GM12891 (cell line): ENCODE measurements around the gene CRB2.

Experiments used
- POLR2A ChIP-seq: IDR thresholded peaks from 2 replicates; pipeline ENCODE4 v1.6.1; 2011; ENCODE audit warnings: low read depth, low read length, control low read depth
- POLR2AphosphoS5 ChIP-seq: IDR thresholded peaks from 2 replicates; pipeline ENCODE4 v1.6.1; 2011; ENCODE audit warnings: low read depth, low read length, control low read depth
- SPI1 ChIP-seq: IDR thresholded peaks from 2 replicates; pipeline ENCODE4 v1.6.1; 2011; ENCODE audit warnings: low read depth, low read length, control low read depth

DNA sequence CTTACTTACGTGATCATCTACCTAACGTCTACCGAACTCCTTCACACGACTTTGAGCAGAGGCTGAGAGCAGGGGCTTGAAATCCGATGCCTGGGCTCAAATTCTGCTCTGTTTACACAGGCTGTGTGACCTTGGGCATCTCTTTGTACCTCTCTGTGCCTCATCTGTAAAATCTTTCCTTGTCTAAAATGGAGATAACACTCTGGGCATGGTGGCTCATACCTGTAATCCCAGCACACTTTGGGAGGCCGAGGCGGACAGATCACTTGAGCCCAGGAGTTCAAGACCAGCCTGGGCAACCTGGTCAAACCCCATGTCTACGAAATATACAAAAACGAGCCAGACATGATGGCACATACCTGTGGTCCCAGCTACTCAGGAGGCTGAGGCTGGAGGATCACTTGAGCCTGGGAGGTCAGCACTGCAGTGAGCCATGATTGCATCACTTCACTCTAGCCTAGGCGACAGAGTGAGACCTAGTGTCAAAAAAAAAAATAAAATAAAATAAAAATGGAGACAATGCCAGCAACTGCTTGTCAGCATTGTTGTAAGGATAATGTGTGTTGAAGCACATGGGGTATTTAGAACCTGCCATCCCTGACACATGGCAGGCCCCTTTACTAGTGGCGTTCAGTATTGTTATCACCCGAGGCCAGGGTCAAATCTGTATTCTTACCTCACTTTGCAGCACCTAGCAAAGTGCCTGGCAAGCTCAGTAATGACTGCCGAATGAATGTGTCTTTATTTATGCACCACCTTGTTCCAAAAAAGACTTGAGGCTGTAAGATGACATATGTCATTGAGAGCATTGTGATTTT, 32.6 kb upstream of the CRB2 start:
- TF ChIP-seq POLR2AphosphoS5 (no peak), POLR2A (no peak), SPI1 (no peak)
